GM23338 (cell line): ENCODE measurements around the gene SMG7. TPM values are rescaled to one million over a fixed set of nuclear protein-coding genes. Genes with fewer than 3 reads are reported as not detected.

Experiments
- polyA plus RNA-seq: library from polyadenylated mRNA; unstranded; fragments of >200 nt; fragmentation: Nextera tagmentation; extraction: Ambion mirVana; gene quantifications from 2 replicates; pipeline ENCODE4 v1.2.1, GENCODE V29; 2016
- total RNA-seq: library from RNA; depleted of rRNA; stranded (reverse); fragments of >200 nt; shearing (Covaris generic); gene quantifications from 2 replicates; pipeline ENCODE4 v1.2.3, GENCODE V29; 2014; rRNA removed

Gene SMG7
- total and polyA plus RNA-seq, 2 experiments from 2014 or later = 33.0 to 79.4 TPM

Other genes with a start within 250 kb of the SMG7 start
- gene NMNAT2, start 54.1 kb upstream of the SMG7 start, total RNA-seq = 8.5 and 10.0 TPM in 2 replicates
- 3.6 and 3.8 TPM in 2 replicates for gene NMNAT2, start 54.1 kb upstream of the SMG7 start, polyA plus RNA-seq
- not detected in 2 replicates for gene NCF2, start 118.0 kb downstream of the SMG7 start, total RNA-seq
- gene NCF2, start 118.0 kb downstream of the SMG7 start, polyA plus RNA-seq = 0.45 TPM in 1 of 2 replicates, not detected in the other
- gene ARPC5, start 163.3 kb downstream of the SMG7 start, total RNA-seq = 75.4 and 90.8 TPM in 2 replicates
- 95.9 and 98.9 TPM in 2 replicates for gene ARPC5, start 163.3 kb downstream of the SMG7 start, polyA plus RNA-seq
- gene APOBEC4, start 180.8 kb downstream of the SMG7 start, total RNA-seq = not detected in 2 replicates
- 0.10 TPM in 1 of 2 replicates, not detected in the other for gene APOBEC4, start 180.8 kb downstream of the SMG7 start, polyA plus RNA-seq